Mesendoderm (in vitro differentiated cells): ENCODE data around the gene ADAMTS17.

Source experiments
- DNase-seq: peaks from one replicate; pipeline ENCODE4 v3.0.0; 2013
- H2AK5ac ChIP-seq: 2 replicates; pipeline ENCODE4 v1.6.1; 2013; ENCODE audit warnings: low read length, inconsistent platforms
- H2BK120ac ChIP-seq: 2 replicates; pipeline ENCODE4 v1.6.1; 2013; ENCODE audit warnings: low read depth, mild to moderate bottlenecking, low read length, moderate library complexity, mixed read lengths
- H2BK15ac ChIP-seq: replicated peaks from 2 replicates; pipeline ENCODE4 v1.6.1; 2013; ENCODE audit warnings: low read depth, mild to moderate bottlenecking, moderate library complexity
- H2BK5ac ChIP-seq: 2 replicates; pipeline ENCODE4 v1.6.1; 2013; ENCODE audit warnings: low read length, inconsistent platforms
- H3K18ac ChIP-seq: 2 replicates; pipeline ENCODE4 v1.6.1; 2013; ENCODE audit warnings: mild to moderate bottlenecking, low read length, mixed read lengths
- H3K23ac ChIP-seq: one replicate; pipeline ENCODE4 v1.6.1; 2013; ENCODE audit warnings: low read length
- H3K27ac ChIP-seq: 2 replicates; pipeline ENCODE4 v1.5.1; 2013; ENCODE audit warnings: low read depth, mild to moderate bottlenecking, inconsistent platforms, low read length, moderate library complexity
- H3K27me3 ChIP-seq: 2 replicates; pipeline ENCODE4 v1.6.1; 2013; ENCODE audit warnings: low read length, control low read depth, mild to moderate bottlenecking, inconsistent platforms; ENCODE audit not compliant: insufficient read depth, poor library complexity
- H3K36me3 ChIP-seq: 2 replicates; pipeline ENCODE4 v1.6.1; 2013; ENCODE audit warnings: low read length, inconsistent platforms; ENCODE audit not compliant: control insufficient read depth, insufficient read depth
- H3K4ac ChIP-seq: one replicate; pipeline ENCODE4 v1.6.1; 2013; ENCODE audit warnings: low read depth, mild to moderate bottlenecking, low read length, moderate library complexity
- H3K4me1 ChIP-seq: 2 replicates; pipeline ENCODE4 v1.6.1; 2013; ENCODE audit warnings: low read depth, low read length, inconsistent platforms; ENCODE audit not compliant: control insufficient read depth
- H3K4me2 ChIP-seq: 2 replicates; pipeline ENCODE4 v1.6.1; 2013; ENCODE audit warnings: low read length
- H3K4me3 ChIP-seq: 2 replicates; pipeline ENCODE4 v1.5.1; 2013; ENCODE audit warnings: mild to moderate bottlenecking, low read length
- H3K56ac ChIP-seq: one replicate; pipeline ENCODE4 v1.6.1; 2013; ENCODE audit warnings: low read length
- H3K79me1 ChIP-seq: 2 replicates; pipeline ENCODE4 v1.6.1; 2013; ENCODE audit warnings: low read length, inconsistent platforms
- H3K79me2 ChIP-seq: 2 replicates; pipeline ENCODE4 v1.6.1; 2013; ENCODE audit warnings: mild to moderate bottlenecking, low read length; ENCODE audit not compliant: control insufficient read depth, insufficient read depth
- H3K9ac ChIP-seq: 2 replicates; pipeline ENCODE4 v1.6.1; 2013; ENCODE audit warnings: low read length, inconsistent platforms
- H4K5ac ChIP-seq: one replicate; pipeline ENCODE4 v1.6.1; 2013; ENCODE audit warnings: low read length
- H4K8ac ChIP-seq: one replicate; pipeline ENCODE4 v1.6.1; 2013; ENCODE audit warnings: low read depth, mild to moderate bottlenecking, control low read depth, low read length, moderate library complexity
- WGBS: extraction: QIAGEN DNeasy Blood & Tissue Kit; methylation state at CpG from one replicate; pipeline ENCODE4 v1.1.7; 2013; ENCODE audit warnings: low lambda C conversion rate, missing lambda C conversion rate; ENCODE audit not compliant: insufficient coverage; ENCODE audit errors: extremely low coverage; 5-methylcytosine and 5-hydroxymethylcytosine counted together

The ADAMTS17 gene

DNA sequence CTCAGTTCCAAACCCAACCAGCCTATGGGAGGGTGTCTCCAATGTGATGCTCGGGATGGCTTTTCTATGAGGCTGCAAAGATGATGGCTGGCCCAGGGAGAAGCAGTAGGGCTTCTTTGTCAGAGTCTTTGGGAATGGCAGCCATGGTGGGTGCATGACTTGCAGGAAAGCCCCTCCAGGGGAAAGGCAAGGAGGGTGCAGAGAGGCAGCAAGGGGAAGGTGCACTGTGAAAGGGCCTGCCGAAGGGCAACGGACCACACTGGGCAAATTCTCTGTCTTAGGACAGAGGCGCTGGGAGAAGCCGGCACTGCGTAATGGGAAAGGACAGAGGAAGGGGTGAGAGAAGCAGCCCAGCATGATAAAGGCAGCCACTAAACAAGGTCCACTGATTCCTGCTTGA, 305.8 kb downstream of the ADAMTS17 start:
- WGBS = no CpG with 5 or more reads among the region's 6 CpGs
- Histone ChIP-seq H3K56ac (no peak overlapping the region), H4K8ac (no peak overlapping the region)

DNA sequence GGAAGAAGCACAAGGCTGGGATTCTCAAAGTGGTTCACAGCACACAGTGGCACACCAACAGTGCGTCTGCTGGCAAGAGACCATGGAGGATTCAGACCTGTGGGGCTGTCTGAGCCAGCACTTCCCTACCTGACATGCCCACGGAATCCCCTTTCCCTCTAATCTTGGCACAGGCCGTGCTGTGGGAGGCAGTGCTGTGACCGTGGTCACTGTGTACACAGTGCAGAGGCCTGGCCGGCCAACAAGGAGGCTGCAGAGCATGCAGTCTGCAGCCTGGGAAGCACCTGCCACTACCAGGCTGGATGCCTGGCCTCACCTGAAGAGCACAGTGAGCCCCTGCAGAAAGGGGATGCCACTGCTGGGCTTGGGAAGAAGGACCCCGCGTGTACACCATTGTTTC, 307.6 kb downstream of the ADAMTS17 start:
- no peak overlapping the region for H3K4ac ChIP-seq
- H3K9ac ChIP-seq = no peak overlapping the region
- H2BK120ac ChIP-seq = no peak overlapping the region
- no peaks in the 10 kb centered on the region for H3K27me3 ChIP-seq
- no peak overlapping the region for H3K4me3 ChIP-seq
- no peak overlapping the region for H3K4me2 ChIP-seq
- H3K79me2 ChIP-seq = no peaks in the 10 kb centered on the region
- no CpG with 5 or more reads among the region's 7 CpGs for WGBS
- H3K18ac ChIP-seq = no peak overlapping the region
- no peak overlapping the region for H2BK5ac ChIP-seq
- no peak overlapping the region for H2BK15ac ChIP-seq
- H3K23ac ChIP-seq = no peak overlapping the region
- H3K79me1 ChIP-seq = no peaks in the 10 kb centered on the region
- no peaks in the 10 kb centered on the region for H3K4me1 ChIP-seq
- H2AK5ac ChIP-seq = no peak overlapping the region
- no peaks in the 10 kb centered on the region for H3K36me3 ChIP-seq
- no peak overlapping the region for H3K56ac ChIP-seq
- H3K27ac ChIP-seq = no peak overlapping the region
- H4K8ac ChIP-seq = no peak overlapping the region
- DNase-seq = no peak
- no peak overlapping the region for H4K5ac ChIP-seq

More for the DNA sequence above, 305.8 kb downstream of the ADAMTS17 start:
- Histone ChIP-seq H2AK5ac (no peak overlapping the region), H3K4me3 (no peak overlapping the region), H3K23ac (no peak overlapping the region), H3K27me3 (no peaks in the 10 kb centered on the region), H3K4me1 (no peaks in the 10 kb centered on the region), H2BK15ac (no peak overlapping the region), H4K5ac (no peak overlapping the region), H3K4ac (no peak overlapping the region), H3K36me3 (no peaks in the 10 kb centered on the region), H3K18ac (no peak overlapping the region), H3K27ac (no peak overlapping the region), H3K79me2 (no peaks in the 10 kb centered on the region), H2BK5ac (no peak overlapping the region), H3K9ac (no peak overlapping the region), H3K79me1 (no peaks in the 10 kb centered on the region), H3K4me2 (no peak overlapping the region), H2BK120ac (no peak overlapping the region)
- DNase-seq = no peak

DNA sequence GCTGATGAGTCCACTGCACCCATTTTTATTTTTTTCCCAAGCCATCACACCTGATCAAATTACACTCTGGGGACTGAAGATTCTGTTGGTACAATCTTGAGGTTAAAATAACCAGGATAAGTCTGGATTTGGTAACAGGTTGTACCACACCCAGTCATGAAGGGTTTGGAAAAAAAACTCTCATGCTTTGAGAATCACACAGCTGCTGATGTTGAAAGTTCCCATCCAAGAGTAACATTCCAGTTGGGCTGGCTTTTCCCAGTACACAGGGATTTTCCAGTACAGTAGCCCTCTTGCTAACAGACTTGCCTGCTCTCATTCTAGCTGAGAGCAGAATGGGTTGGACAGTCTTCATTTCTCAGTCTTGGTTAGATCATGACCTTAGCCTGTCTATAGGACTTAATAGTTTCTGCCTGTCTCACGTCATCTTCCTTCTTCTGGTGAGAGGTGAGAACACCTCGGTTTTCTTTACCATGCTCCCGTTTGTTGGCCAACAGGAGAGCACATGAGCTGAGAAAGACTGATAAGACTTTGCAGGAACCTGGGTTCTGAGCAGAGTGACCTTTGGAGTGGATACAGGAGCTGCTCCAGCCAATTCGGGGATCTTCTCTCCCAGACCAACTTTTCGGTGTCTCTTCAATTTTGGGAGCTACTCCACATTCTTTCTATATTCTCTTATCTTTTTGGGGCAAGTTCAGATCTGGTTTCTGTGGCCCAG, 308.5 kb downstream of the ADAMTS17 start:
- no peak overlapping the region for H3K56ac ChIP-seq
- no peak overlapping the region for H4K8ac ChIP-seq
- no peaks in the 10 kb centered on the region for H3K4me1 ChIP-seq
- no peak overlapping the region for H3K9ac ChIP-seq
- H2AK5ac ChIP-seq = no peak overlapping the region
- no peaks in the 10 kb centered on the region for H3K36me3 ChIP-seq
- no peak overlapping the region for H2BK15ac ChIP-seq
- H3K23ac ChIP-seq = no peak overlapping the region
- H3K79me1 ChIP-seq = no peaks in the 10 kb centered on the region
- no peak overlapping the region for H3K18ac ChIP-seq
- H3K4ac ChIP-seq = no peak overlapping the region
- no peaks in the 10 kb centered on the region for H3K79me2 ChIP-seq
- H3K4me3 ChIP-seq = no peak overlapping the region
- DNase-seq = no peak
- H2BK5ac ChIP-seq = no peak overlapping the region
- no peaks in the 10 kb centered on the region for H3K27me3 ChIP-seq
- no peak overlapping the region for H3K4me2 ChIP-seq
- H3K27ac ChIP-seq = no peak overlapping the region
- no peak overlapping the region for H2BK120ac ChIP-seq
- no CpG with 5 or more reads among the region's 5 CpGs for WGBS
- no peak overlapping the region for H4K5ac ChIP-seq

DNA sequence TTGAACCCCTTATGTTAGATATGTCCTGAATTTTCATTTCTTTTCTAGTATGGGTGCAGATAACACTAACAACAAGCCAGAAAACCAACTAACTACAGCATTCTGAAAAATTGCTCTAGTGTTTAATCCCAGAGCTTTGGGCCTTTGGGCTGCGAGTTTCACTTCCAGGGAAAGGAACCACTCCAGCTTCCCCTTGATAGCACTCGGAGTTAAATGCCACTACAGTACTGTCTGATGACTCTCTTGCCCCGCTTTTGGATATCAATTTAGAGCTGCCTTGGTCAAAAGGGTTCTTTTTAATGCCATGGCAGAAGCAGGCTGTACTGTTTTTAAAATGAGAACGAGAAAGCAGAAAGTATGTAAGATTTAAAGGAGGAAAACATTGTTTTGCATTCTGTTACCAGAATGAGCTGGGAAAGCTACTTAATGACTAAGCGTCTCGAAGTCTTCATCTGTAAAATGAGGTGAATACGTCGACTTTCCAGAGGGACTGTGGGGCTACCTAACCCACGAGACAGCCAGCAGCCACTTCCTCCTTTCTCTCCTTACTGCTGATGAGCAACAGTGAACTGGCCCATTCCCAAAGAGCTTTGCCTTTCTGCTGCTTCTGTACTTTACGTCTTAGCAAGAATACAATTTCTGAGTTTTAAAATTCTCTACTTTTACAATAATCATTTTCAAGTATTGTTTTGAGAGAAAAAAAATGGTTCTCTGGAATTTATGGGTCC, 309.3 kb downstream of the ADAMTS17 start:
- Histone ChIP-seq H3K4me1 (no peaks in the 10 kb centered on the region), H2BK15ac (no peak overlapping the region), H3K4ac (no peak overlapping the region), H3K9ac (no peak overlapping the region), H2AK5ac (no peak overlapping the region), H3K56ac (no peak overlapping the region), H3K23ac (no peak overlapping the region), H3K4me3 (no peak overlapping the region), H4K8ac (no peak overlapping the region), H3K36me3 (no peaks in the 10 kb centered on the region), H3K79me2 (no peaks in the 10 kb centered on the region), H3K18ac (no peak overlapping the region), H3K27me3 (no peaks in the 10 kb centered on the region), H3K27ac (no peak overlapping the region), H3K4me2 (no peak overlapping the region), H3K79me1 (no peaks in the 10 kb centered on the region), H4K5ac (no peak overlapping the region), H2BK5ac (no peak overlapping the region), H2BK120ac (no peak overlapping the region)
- DNase-seq = no peak
- no CpG with 5 or more reads among the region's 10 CpGs for WGBS

GRCh38 chr15:100031665-100032357, 310.0 kb downstream of the ADAMTS17 start:
- H2BK120ac ChIP-seq = no peak overlapping the region
- no peak overlapping the region for H2BK5ac ChIP-seq
- H3K79me1 ChIP-seq = no peaks in the 10 kb centered on the region
- DNase-seq = no peak
- H3K4me3 ChIP-seq = no peak overlapping the region
- no peak overlapping the region for H4K8ac ChIP-seq
- H3K23ac ChIP-seq = no peak overlapping the region
- no peak overlapping the region for H3K56ac ChIP-seq
- WGBS = no CpG with 5 or more reads among the region's 10 CpGs
- H3K18ac ChIP-seq = no peak overlapping the region
- H3K4me2 ChIP-seq = no peak overlapping the region
- H3K9ac ChIP-seq = no peak overlapping the region
- no peak overlapping the region for H2AK5ac ChIP-seq
- no peaks in the 10 kb centered on the region for H3K79me2 ChIP-seq
- H3K4me1 ChIP-seq = no peaks in the 10 kb centered on the region
- no peak overlapping the region for H3K4ac ChIP-seq
- H3K36me3 ChIP-seq = no peaks in the 10 kb centered on the region
- H2BK15ac ChIP-seq = no peak overlapping the region
- no peaks in the 10 kb centered on the region for H3K27me3 ChIP-seq
- no peak overlapping the region for H3K27ac ChIP-seq
- no peak overlapping the region for H4K5ac ChIP-seq
